Tibial nerve (tissue), 3 donors: ENCODE data around the gene H3-3A.

Experiments used
- CTCF ChIP-seq, 5 experiments: fragments of 200-600 bp in 3 of 5; fragments of 450-650 bp in 2 of 5; sonication (generic) in 3 of 5; IDR thresholded peaks; one replicate each; pipeline ENCODE4 v1.5.1; 2016 to 2019; ENCODE audit warnings: antibody characterized with exemption in 5 of 5, mild to moderate bottlenecking in 3 of 5, moderate library complexity in 2 of 5
- POLR2A ChIP-seq, 2 donors: fragments of 450-650 bp; IDR thresholded peaks; one replicate each; pipeline ENCODE4 v1.6.1; 2017; ENCODE audit warnings: antibody characterized with exemption in 2 of 2, mild to moderate bottlenecking in 2 of 2, moderate library complexity in 2 of 2

- TF ChIP-seq CTCF (IDR thresholded peaks at IDR 0.05), result no peak
- no peak for TF ChIP-seq POLR2A (IDR thresholded peaks at IDR 0.05)
Measured at GRCh38 chr1:226021401-226021800, 41.1 kb upstream of the H3-3A start.
